ENCODE results near the gene KRTAP5-1. TPM values are rescaled to one million over a fixed set of nuclear protein-coding genes. Genes with fewer than 3 reads are reported as not detected.
"Not testable (repeated sequence)": the region's sequence is repeated elsewhere in the genome, so short reads cannot be mapped to it uniquely, and the experiment has no call there.

The KRTAP5-1 gene
- total RNA-seq, 1 experiment from 2014 or later = not detected

DNA sequence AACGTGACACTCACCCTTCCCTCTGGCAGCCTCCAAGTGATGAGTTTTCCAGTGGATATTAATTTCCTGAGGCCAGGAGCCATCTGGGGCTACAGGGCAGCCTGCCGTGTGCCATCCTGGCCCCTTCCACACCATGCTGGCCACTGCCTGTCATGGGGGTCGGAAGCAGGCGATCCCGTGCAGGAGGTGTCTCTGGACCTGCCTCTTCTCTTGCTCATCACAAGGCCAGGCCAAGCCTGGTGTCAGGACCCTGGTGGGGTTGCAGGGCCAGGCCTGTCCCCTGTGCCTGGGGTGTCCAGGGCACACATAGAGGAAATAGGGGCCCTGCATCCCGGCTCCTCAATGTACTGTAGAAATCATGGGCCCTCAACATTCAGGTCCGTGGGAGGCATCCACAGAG is 19.6 kb upstream of the KRTAP5-1 start:
- POLR2A ChIA-PET = no interaction called here
- H3K36me3 ChIP-seq (ENCODE audit: control insufficient read depth, insufficient read depth, low read length) = no peaks in the 10 kb centered on the region

DNA sequence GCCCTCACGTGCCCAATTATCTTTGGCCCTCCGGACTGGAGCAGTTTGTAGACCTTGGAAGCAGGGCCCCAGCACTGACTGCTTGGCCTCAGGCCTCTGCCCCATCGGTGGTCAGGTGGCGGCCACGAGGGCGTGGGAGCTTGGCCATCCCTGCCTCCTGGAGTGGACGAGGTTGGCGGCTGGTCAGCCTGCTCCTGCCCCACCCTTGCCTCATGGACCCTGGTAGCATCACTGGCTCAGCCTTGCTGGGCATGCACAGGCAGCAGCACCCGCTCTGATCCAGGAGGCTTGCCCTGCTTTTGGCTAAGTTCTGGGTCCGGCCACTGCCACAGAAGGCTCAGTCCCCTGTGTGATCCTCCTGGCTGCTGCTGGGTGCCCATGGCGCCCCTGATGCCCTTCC is 19.1 kb upstream of the KRTAP5-1 start:
- no peaks in the 10 kb centered on the region for H3K4me1 Mint-ChIP-seq (ENCODE audit: low read depth, unreplicated experiment)
- no peaks in the 10 kb centered on the region for H3K4me1 ChIP-seq
- intact Hi-C loops (cut with micrococcal nuclease; ENCODE audit: unreplicated experiment) = no loop called here
- H3K4me3 Mint-ChIP-seq (ENCODE audit: unreplicated experiment) = no peak overlapping the region
- no peaks in the 10 kb centered on the region for H3K36me3 Mint-ChIP-seq (ENCODE audit: insufficient read depth, unreplicated experiment)
- no peak overlapping the region for H3K4me3 ChIP-seq (ENCODE audit: low read depth, low read length)
- no peaks in the 10 kb centered on the region for H3K9me3 Mint-ChIP-seq (ENCODE audit: unreplicated experiment)
- ChIA-PET CTCF (no interaction called here), POLR2A (no interaction called here)
- BruUV-seq (replicated peaks) = no TSS peak
- no peak for DNase-seq
- H3K27me3 ChIP-seq (replicated peaks; ENCODE audit: control insufficient read depth, insufficient read depth, low read length) = no peaks in the 10 kb centered on the region
- TF ChIP-seq, protein P1, sequence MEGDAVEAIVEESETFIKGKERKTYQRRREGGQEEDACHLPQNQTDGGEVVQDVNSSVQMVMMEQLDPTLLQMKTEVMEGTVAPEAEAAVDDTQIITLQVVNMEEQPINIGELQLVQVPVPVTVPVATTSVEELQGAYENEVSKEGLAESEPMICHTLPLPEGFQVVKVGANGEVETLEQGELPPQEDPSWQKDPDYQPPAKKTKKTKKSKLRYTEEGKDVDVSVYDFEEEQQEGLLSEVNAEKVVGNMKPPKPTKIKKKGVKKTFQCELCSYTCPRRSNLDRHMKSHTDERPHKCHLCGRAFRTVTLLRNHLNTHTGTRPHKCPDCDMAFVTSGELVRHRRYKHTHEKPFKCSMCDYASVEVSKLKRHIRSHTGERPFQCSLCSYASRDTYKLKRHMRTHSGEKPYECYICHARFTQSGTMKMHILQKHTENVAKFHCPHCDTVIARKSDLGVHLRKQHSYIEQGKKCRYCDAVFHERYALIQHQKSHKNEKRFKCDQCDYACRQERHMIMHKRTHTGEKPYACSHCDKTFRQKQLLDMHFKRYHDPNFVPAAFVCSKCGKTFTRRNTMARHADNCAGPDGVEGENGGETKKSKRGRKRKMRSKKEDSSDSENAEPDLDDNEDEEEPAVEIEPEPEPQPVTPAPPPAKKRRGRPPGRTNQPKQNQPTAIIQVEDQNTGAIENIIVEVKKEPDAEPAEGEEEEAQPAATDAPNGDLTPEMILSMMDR (IDR thresholded peaks at IDR 0.05; ENCODE audit: insufficient read depth in 1 of 2, low read depth in 1 of 2, low read length in 1 of 2, severe bottlenecking in 1 of 2, unreplicated experiment in 1 of 2) = no peak
- peaks cover 8% of the 10 kb centered on the region for H3K27me3 Mint-ChIP-seq (ENCODE audit: insufficient read depth, unreplicated experiment)
- H3K36me3 ChIP-seq (ENCODE audit: control insufficient read depth, insufficient read depth, low read length) = no peaks in the 10 kb centered on the region
- H3K9me3 ChIP-seq = no peaks in the 10 kb centered on the region
- no peak overlapping the region for H3K27ac Mint-ChIP-seq (ENCODE audit: unreplicated experiment)

More for the DNA sequence above, 19.6 kb upstream of the KRTAP5-1 start:
- no peaks in the 10 kb centered on the region for H3K9me3 Mint-ChIP-seq (ENCODE audit: unreplicated experiment)
- H3K4me3 ChIP-seq (ENCODE audit: low read depth, low read length) = no peak overlapping the region
- H3K36me3 Mint-ChIP-seq (ENCODE audit: insufficient read depth, unreplicated experiment) = no peaks in the 10 kb centered on the region
- no TSS peak for BruUV-seq (replicated peaks)
- DNase-seq = no peak
- H3K4me1 ChIP-seq = no peaks in the 10 kb centered on the region
- H3K27me3 ChIP-seq (replicated peaks; ENCODE audit: control insufficient read depth, insufficient read depth, low read length) = no peaks in the 10 kb centered on the region
- intact Hi-C loops (cut with micrococcal nuclease; ENCODE audit: unreplicated experiment) = no loop called here
- TF ChIP-seq, protein P1 (IDR thresholded peaks at IDR 0.05; ENCODE audit: insufficient read depth in 1 of 2, low read depth in 1 of 2, low read length in 1 of 2, severe bottlenecking in 1 of 2, unreplicated experiment in 1 of 2) = no peak
- CTCF ChIA-PET = no interaction called here
- no peaks in the 10 kb centered on the region for H3K4me1 Mint-ChIP-seq (ENCODE audit: low read depth, unreplicated experiment)
- no peak overlapping the region for H3K4me3 Mint-ChIP-seq (ENCODE audit: unreplicated experiment)
- H3K9me3 ChIP-seq = no peaks in the 10 kb centered on the region
- H3K27ac Mint-ChIP-seq (ENCODE audit: unreplicated experiment) = no peak overlapping the region
- peaks cover 8% of the 10 kb centered on the region for H3K27me3 Mint-ChIP-seq (ENCODE audit: insufficient read depth, unreplicated experiment)

DNA sequence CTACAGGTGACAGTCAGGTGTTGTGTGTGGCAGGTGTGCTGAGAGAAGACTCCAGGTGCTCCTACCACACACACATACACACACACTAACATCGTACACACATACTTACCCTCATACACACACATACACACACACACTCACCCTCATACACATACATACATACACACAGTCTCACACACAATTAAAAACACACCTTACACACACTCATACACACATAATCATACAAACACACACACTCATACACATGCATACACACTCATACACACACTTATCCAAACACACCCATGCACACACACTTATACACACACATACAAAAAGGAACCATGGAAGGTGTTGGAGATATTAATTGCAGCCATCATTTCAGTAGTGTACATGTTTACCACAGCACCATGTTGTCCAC is 18.5 kb upstream of the KRTAP5-1 start:
- no TSS peak for BruUV-seq (replicated peaks)
- H3K27ac Mint-ChIP-seq (ENCODE audit: unreplicated experiment) = no peak overlapping the region

DNA sequence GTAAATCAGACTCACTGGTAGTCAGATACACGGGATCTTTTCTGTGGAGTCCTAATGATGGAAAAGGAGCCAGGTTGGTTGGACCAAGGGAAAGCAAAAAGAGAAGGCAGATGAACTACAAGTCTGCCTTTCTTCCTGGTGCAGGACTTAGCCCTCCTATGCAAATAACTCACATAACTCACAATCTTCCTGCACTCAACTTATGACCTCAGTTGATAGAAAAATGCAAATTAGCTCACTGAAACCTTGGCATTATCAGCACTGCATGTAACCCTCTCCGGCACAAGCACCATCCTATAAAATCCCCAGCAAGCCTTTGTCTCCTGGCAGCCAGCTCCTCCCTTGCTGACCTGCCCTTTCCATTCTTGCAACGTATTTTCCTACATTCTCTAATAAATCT is 16.6 kb upstream of the KRTAP5-1 start:
- BruUV-seq (replicated peaks); H3K36me3 Mint-ChIP-seq (ENCODE audit: insufficient read depth, unreplicated experiment); H3K4me3 ChIP-seq (ENCODE audit: low read depth, low read length); intact Hi-C loops (cut with micrococcal nuclease; ENCODE audit: unreplicated experiment); H3K9me3 ChIP-seq; CTCF ChIA-PET; H3K36me3 ChIP-seq (ENCODE audit: control insufficient read depth, insufficient read depth, low read length); H3K4me3 Mint-ChIP-seq (ENCODE audit: unreplicated experiment); H3K27ac Mint-ChIP-seq (ENCODE audit: unreplicated experiment); H3K27me3 ChIP-seq (replicated peaks; ENCODE audit: control insufficient read depth, insufficient read depth, low read length); H3K4me1 ChIP-seq; H3K9me3 Mint-ChIP-seq (ENCODE audit: unreplicated experiment); DNase-seq; POLR2A ChIA-PET; H3K4me1 Mint-ChIP-seq (ENCODE audit: low read depth, unreplicated experiment): not testable (repeated sequence)
- peaks cover 13% of the 10 kb centered on the region for H3K27me3 Mint-ChIP-seq (ENCODE audit: insufficient read depth, unreplicated experiment)

More for the DNA sequence above, 18.5 kb upstream of the KRTAP5-1 start:
- no peaks in the 10 kb centered on the region for H3K36me3 ChIP-seq (ENCODE audit: control insufficient read depth, insufficient read depth, low read length)
- intact Hi-C loops (cut with micrococcal nuclease; ENCODE audit: unreplicated experiment) = no loop called here
- H3K4me3 ChIP-seq (ENCODE audit: low read depth, low read length) = no peak overlapping the region
- H3K27me3 ChIP-seq (replicated peaks; ENCODE audit: control insufficient read depth, insufficient read depth, low read length) = no peaks in the 10 kb centered on the region
- H3K4me3 Mint-ChIP-seq (ENCODE audit: unreplicated experiment) = no peak overlapping the region
- H3K36me3 Mint-ChIP-seq (ENCODE audit: insufficient read depth, unreplicated experiment) = no peaks in the 10 kb centered on the region
- no peaks in the 10 kb centered on the region for H3K4me1 Mint-ChIP-seq (ENCODE audit: low read depth, unreplicated experiment)
- H3K27me3 Mint-ChIP-seq (ENCODE audit: insufficient read depth, unreplicated experiment) = peaks cover 6% of the 10 kb centered on the region
- TF ChIP-seq, protein P1 (IDR thresholded peaks at IDR 0.05; ENCODE audit: insufficient read depth in 1 of 2, low read depth in 1 of 2, low read length in 1 of 2, severe bottlenecking in 1 of 2, unreplicated experiment in 1 of 2) = no peak
- DNase-seq = no peak
- no peaks in the 10 kb centered on the region for H3K4me1 ChIP-seq
- no peaks in the 10 kb centered on the region for H3K9me3 Mint-ChIP-seq (ENCODE audit: unreplicated experiment)
- ChIA-PET POLR2A (no interaction called here), CTCF (no interaction called here)
- H3K9me3 ChIP-seq = no peaks in the 10 kb centered on the region

Data from Caco-2 (cell line).